Measurements from ENCODE around the gene C11orf58. TPM values are rescaled to one million over a fixed set of nuclear protein-coding genes. Genes with fewer than 3 reads are reported as not detected.

The C11orf58 gene
- total and polyA plus RNA-seq, 2 experiments from 2014 or later, result 170 to 185 TPM

DNA sequence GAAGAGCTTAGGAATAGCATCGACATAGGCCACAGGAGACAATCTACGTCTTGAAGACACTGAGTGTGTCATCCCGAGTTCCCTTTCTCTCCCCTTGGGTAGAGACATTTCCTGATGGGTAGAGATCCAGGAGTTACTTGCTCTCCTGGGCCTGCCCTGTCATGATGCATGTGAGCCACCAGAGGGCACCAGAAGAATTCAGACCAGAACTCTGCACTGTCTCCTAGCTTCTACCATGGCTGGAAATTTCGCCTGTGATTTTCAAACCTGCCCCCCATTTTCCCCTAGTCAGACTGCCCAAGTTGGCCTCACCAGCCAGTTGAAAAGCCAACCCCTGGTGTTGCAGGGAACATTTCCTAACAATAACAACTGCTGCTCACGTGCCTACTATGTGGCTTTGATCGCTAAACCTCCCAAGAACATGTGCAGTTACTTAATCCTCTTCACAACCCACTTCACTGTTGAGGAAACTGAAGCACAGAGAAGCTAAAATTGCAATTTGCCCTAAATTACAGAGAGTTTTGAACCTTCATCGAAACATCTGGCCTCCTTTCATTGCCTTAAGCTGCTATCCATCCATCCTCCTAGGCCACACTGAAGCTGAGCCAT, 47.2 kb downstream of the C11orf58 start:
- WGBS (ENCODE audit: low lambda C conversion rate, missing lambda C conversion rate), result 71% methylated on average over 7 of the region's 7 CpGs
- Histone ChIP-seq H3K36me3 (replicated peaks; ENCODE audit: insufficient read depth, low read depth) (no peaks in the 10 kb centered on the region), H2AFZ (no peak overlapping the region), H4K20me1 (ENCODE audit: insufficient read depth, poor library complexity, severe bottlenecking) (no peaks in the 10 kb centered on the region), H3K79me2 (no peaks in the 10 kb centered on the region), H3K27ac (no peak overlapping the region), H3K27me3 (no peaks in the 10 kb centered on the region), H3K9me2 (replicated peaks; ENCODE audit: insufficient read depth) (no peaks in the 10 kb centered on the region), H3K4me1 (ENCODE audit: insufficient read depth) (peaks cover 6% of the 10 kb centered on the region), H3K9me3 (ENCODE audit: low read depth) (no peaks in the 10 kb centered on the region), H3K4me2 (no peak overlapping the region), H3K4me3 (no peak overlapping the region)
- TF ChIP-seq EZH2 (IDR thresholded peaks at IDR 0.05; ENCODE audit: borderline replicate concordance), result no peak
- no peak for TF ChIP-seq EZH2phosphoT487 (IDR thresholded peaks at IDR 0.05; ENCODE audit: low read depth, severe bottlenecking, unreplicated experiment)
- TF ChIP-seq, protein P1, sequence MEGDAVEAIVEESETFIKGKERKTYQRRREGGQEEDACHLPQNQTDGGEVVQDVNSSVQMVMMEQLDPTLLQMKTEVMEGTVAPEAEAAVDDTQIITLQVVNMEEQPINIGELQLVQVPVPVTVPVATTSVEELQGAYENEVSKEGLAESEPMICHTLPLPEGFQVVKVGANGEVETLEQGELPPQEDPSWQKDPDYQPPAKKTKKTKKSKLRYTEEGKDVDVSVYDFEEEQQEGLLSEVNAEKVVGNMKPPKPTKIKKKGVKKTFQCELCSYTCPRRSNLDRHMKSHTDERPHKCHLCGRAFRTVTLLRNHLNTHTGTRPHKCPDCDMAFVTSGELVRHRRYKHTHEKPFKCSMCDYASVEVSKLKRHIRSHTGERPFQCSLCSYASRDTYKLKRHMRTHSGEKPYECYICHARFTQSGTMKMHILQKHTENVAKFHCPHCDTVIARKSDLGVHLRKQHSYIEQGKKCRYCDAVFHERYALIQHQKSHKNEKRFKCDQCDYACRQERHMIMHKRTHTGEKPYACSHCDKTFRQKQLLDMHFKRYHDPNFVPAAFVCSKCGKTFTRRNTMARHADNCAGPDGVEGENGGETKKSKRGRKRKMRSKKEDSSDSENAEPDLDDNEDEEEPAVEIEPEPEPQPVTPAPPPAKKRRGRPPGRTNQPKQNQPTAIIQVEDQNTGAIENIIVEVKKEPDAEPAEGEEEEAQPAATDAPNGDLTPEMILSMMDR (IDR thresholded peaks at IDR 0.05; ENCODE audit: poor library complexity), result peak; percentile 87
- peak; percentile 84 for DNase-seq (ENCODE audit: low spot score)

DNA sequence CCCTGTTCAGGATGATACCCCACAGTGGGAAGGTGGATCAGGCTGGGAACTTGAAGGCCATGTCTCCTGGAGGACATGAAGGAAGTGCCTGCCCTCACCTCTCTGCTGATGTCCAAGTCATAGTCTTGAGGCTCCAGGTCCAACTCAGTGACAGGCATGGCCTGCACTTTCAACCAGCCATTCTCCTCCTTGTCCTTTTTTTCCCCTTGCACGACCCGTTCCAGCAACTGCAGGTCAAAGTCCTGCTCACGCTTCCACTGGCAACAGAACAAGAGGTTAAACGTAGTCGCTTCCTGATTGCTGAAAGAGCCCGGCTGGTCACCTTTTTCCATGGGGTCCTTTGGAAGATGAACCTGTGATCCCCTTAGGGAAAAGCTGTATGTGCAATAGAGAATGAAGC, 47.7 kb downstream of the C11orf58 start:
- no peaks in the 10 kb centered on the region for H3K36me3 ChIP-seq (replicated peaks; ENCODE audit: insufficient read depth, low read depth)
- H3K9me3 ChIP-seq (ENCODE audit: low read depth), result no peaks in the 10 kb centered on the region
- no peak overlapping the region for H3K4me2 ChIP-seq
- H3K4me3 ChIP-seq, result no peak overlapping the region
- H3K27ac ChIP-seq, result peak overlapping the region; percentile 48
- H4K20me1 ChIP-seq (ENCODE audit: insufficient read depth, poor library complexity, severe bottlenecking), result no peaks in the 10 kb centered on the region
- TF ChIP-seq EZH2phosphoT487 (IDR thresholded peaks at IDR 0.05; ENCODE audit: low read depth, severe bottlenecking, unreplicated experiment), result no peak
- TF ChIP-seq, protein P1 (IDR thresholded peaks at IDR 0.05; ENCODE audit: poor library complexity), result no peak
- TF ChIP-seq EZH2 (IDR thresholded peaks at IDR 0.05; ENCODE audit: borderline replicate concordance), result no peak
- no peaks in the 10 kb centered on the region for H3K79me2 ChIP-seq
- H2AFZ ChIP-seq, result no peak overlapping the region
- H3K4me1 ChIP-seq (ENCODE audit: insufficient read depth), result peaks cover 6% of the 10 kb centered on the region
- no peaks in the 10 kb centered on the region for H3K9me2 ChIP-seq (replicated peaks; ENCODE audit: insufficient read depth)
- H3K27me3 ChIP-seq, result no peaks in the 10 kb centered on the region
- 78% methylated on average over 6 of the region's 6 CpGs for WGBS (ENCODE audit: low lambda C conversion rate, missing lambda C conversion rate)
- peak; percentile 39 for DNase-seq (ENCODE audit: low spot score)

DNA sequence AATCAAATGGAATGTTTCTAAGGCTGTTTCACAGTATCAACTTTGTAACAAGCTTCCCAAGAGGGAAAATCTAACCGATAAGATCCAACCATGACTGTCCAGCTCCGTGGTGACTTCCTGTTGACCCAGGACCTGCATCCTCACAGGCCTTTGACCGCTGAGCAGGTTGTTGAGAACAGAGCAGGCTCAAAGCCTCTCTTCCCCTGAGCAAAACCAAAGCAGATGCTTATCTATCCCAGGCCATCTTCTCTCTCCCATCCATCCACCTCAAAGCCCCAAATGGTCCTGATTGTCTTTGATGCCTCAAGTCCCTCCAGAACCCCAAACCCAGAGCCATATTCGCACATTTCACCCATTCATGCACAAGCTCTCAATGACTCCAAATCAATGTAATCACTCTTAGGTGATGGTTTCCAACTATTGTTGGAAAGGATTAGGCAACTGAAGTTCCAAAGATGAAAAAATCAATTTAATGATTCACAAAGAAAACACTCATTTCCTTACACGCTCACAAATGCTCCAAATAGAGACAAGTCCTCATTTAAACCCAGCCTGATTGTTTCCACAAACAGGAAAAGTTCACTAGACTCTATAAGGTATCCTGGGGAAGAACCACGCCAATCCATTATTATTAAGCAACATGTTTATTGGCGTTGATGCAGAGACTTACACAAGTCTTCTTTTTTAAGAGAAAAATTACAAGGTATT, 48.7 kb downstream of the C11orf58 start:
- DNase-seq (ENCODE audit: low spot score), result no peak
- Histone ChIP-seq H3K36me3 (replicated peaks; ENCODE audit: insufficient read depth, low read depth) (no peaks in the 10 kb centered on the region), H3K79me2 (no peaks in the 10 kb centered on the region), H3K9me2 (replicated peaks; ENCODE audit: insufficient read depth) (no peaks in the 10 kb centered on the region), H3K27ac (no peak overlapping the region), H4K20me1 (ENCODE audit: insufficient read depth, poor library complexity, severe bottlenecking) (no peaks in the 10 kb centered on the region), H3K4me1 (ENCODE audit: insufficient read depth) (peaks cover 10% of the 10 kb centered on the region), H3K27me3 (no peaks in the 10 kb centered on the region), H2AFZ (no peak overlapping the region), H3K4me2 (no peak overlapping the region), H3K4me3 (no peak overlapping the region), H3K9me3 (ENCODE audit: low read depth) (no peaks in the 10 kb centered on the region)
- 92% methylated on average over 7 of the region's 7 CpGs for WGBS (ENCODE audit: low lambda C conversion rate, missing lambda C conversion rate)
- TF ChIP-seq EZH2phosphoT487 (IDR thresholded peaks at IDR 0.05; ENCODE audit: low read depth, severe bottlenecking, unreplicated experiment) (no peak), EZH2 (IDR thresholded peaks at IDR 0.05; ENCODE audit: borderline replicate concordance) (no peak)
- TF ChIP-seq, protein P1 (IDR thresholded peaks at IDR 0.05; ENCODE audit: poor library complexity), result no peak

All from hepatocyte (in vitro differentiated cells).